K562 (cell line): ENCODE measurements around the gene NTPCR. TPM values are rescaled to one million over a fixed set of nuclear protein-coding genes. Genes with fewer than 3 reads are reported as not detected.
A peak's percentile ranks its signal among the peaks of the same experiment; 100 is the strongest.

Source experiments
- BCOR ChIP-seq: fragments of 450-650 bp; IDR thresholded peaks from 2 replicates; pipeline ENCODE4 v1.6.1; 2016
- CREM ChIP-seq: IDR thresholded peaks from 2 replicates; pipeline ENCODE4 v1.6.1; 2014; ENCODE audit warnings: antibody characterized with exemption, low read depth
- FOXK2 ChIP-seq, 2 experiments: fragments of 450-650 bp; IDR thresholded peaks in 1 of 2; conservative IDR thresholded peaks in 1 of 2; 2 replicates each; pipeline ENCODE4 v1.6.1; 2016; ENCODE audit warnings: low read depth in 2 of 2, mild to moderate bottlenecking in 1 of 2
- HNRNPH1 ChIP-seq: fragments of 200-400 bp; formaldehyde crosslinking; optimal IDR thresholded peaks from 2 replicates; pipeline ENCODE3; 2017; ENCODE audit warnings: low read depth, mild to moderate bottlenecking, low read length, moderate library complexity
- MAFF ChIP-seq: IDR thresholded peaks from 2 replicates; pipeline ENCODE4 v1.6.1; 2012; ENCODE audit warnings: low read length, improper control_type of control experiment
- NONO ChIP-seq, 2 experiments: fragments of 200-400 bp in 1 of 2; fragments of 450-650 bp in 1 of 2; formaldehyde crosslinking in 1 of 2; IDR thresholded peaks; 2 replicates each; pipeline ENCODE4 v1.6.1; 2017; ENCODE audit warnings: low read depth in 2 of 2, mild to moderate bottlenecking in 2 of 2, moderate library complexity in 2 of 2, low read length in 1 of 2
- PHTF2 ChIP-seq: fragments of 250-450 bp; sonication (Bioruptor Pico); IDR thresholded peaks from 2 replicates; pipeline ENCODE4 v1.5.0; 2021; ENCODE audit warnings: mild to moderate bottlenecking
- POLR3G ChIP-seq: IDR thresholded peaks from 2 replicates; pipeline ENCODE4 v1.6.1; 2011; ENCODE audit not compliant: insufficient read length, insufficient replicate concordance; ENCODE audit errors: extremely low read depth
- SAFB2 ChIP-seq: fragments of 200-400 bp; formaldehyde crosslinking; IDR thresholded peaks from 2 replicates; pipeline ENCODE4 v1.6.1; 2018; ENCODE audit warnings: borderline replicate concordance, low read length, low read depth, moderate library complexity; ENCODE audit not compliant: severe bottlenecking
- SREBF2 ChIP-seq: sonication (generic); formaldehyde crosslinking; IDR thresholded peaks from 2 replicates; pipeline ENCODE4 v1.4.0; 2020; ENCODE audit warnings: mild to moderate bottlenecking, missing genetic modification reagents
- ZNF175 ChIP-seq: fragments of 200-800 bp; sonication (Bioruptor generic); IDR thresholded peaks from 2 replicates; pipeline ENCODE4 v1.6.1; 2016; ENCODE audit warnings: low read depth, mild to moderate bottlenecking, missing genetic modification characterization, missing compliant biosample characterization
- ZNF311 ChIP-seq: fragments of 250-450 bp; sonication (Bioruptor Pico); IDR thresholded peaks from 2 replicates; pipeline ENCODE4 v1.4.0; 2020; ENCODE audit warnings: mild to moderate bottlenecking, moderate library complexity
- ZNF551 ChIP-seq: fragments of 250-450 bp; sonication (Bioruptor Pico); IDR thresholded peaks from 2 replicates; pipeline ENCODE4 v1.5.0; 2021; ENCODE audit warnings: mild to moderate bottlenecking, moderate library complexity
- ZNF695 ChIP-seq: fragments of 450-650 bp; formaldehyde crosslinking; IDR thresholded peaks from 2 replicates; pipeline ENCODE4 v1.4.0; 2020; ENCODE audit warnings: mild to moderate bottlenecking, moderate library complexity
- ZNF785 ChIP-seq: fragments of 250-450 bp; sonication (Bioruptor Pico); IDR thresholded peaks from 2 replicates; pipeline ENCODE4 v1.4.0; 2020; ENCODE audit warnings: mild to moderate bottlenecking
- polyA plus RNA-seq, 8 experiments: library from polyadenylated mRNA; depleted of rRNA in 4 of 8; stranded (reverse) in 5 of 8; unstranded in 3 of 8; fragments of >200 nt; fragmentation: Nextera tagmentation in 2 of 8; fragmentation: Illumina TruSeq in 1 of 8; extraction: Ambion mirVana in 2 of 8; extraction: Trizol in 1 of 8; gene quantifications; 2 replicates each; pipeline versions ENCODE4 v1.2.1 to v1.2.3, GENCODE V29; 2011 to 2014; ENCODE audit warnings: inconsistent platforms in 1 of 8, missing spikeins in 1 of 8
- total RNA-seq, 7 experiments: library from RNA; depleted of rRNA in 6 of 7; stranded (reverse); fragments of >200 nt in 6 of 7; fragmentation: Illumina TruSeq in 2 of 7; extraction: Trizol in 2 of 7; gene quantifications; 2 replicates each; pipeline versions ENCODE4 v1.2.1 to v1.2.3, GENCODE V29; 2011 to 2021; ENCODE audit warnings: low replicate concordance in 1 of 7
- TF ChIP-seq, protein P1 (sequence below): fragments of 250-450 bp; sonication (Bioruptor Pico); IDR thresholded peaks from 2 replicates; pipeline ENCODE4 v1.5.0; 2021; ENCODE audit warnings: mild to moderate bottlenecking, moderate library complexity
- TF ChIP-seq, protein P2 (sequence below): fragments of 250-450 bp; sonication (Bioruptor Pico); IDR thresholded peaks from 2 replicates; pipeline ENCODE4 v1.5.0; 2021
- TF ChIP-seq, protein P3 (sequence below): sonication (generic); formaldehyde crosslinking; IDR thresholded peaks from 2 replicates; pipeline ENCODE4 v1.8.0; 2022; ENCODE audit warnings: missing genetic modification reagents, mild to moderate bottlenecking, borderline replicate concordance
- TF ChIP-seq, protein P4 (sequence below): fragments of 450-650 bp; IDR thresholded peaks from 2 replicates; pipeline ENCODE4 v1.7.0; 2016; ENCODE audit warnings: borderline replicate concordance
- TF ChIP-seq, protein P5 (sequence below), 2 experiments: fragments of 450-650 bp; IDR thresholded peaks; 2 replicates each; pipeline ENCODE4 v1.6.1; 2016

Gene NTPCR
- total and polyA plus RNA-seq, 9 of the 15 experiments (the other 6 are each of a cell fraction or from before 2014, with no cell fraction given), result 19.3 to 105 (median 48.8) TPM

DNA sequence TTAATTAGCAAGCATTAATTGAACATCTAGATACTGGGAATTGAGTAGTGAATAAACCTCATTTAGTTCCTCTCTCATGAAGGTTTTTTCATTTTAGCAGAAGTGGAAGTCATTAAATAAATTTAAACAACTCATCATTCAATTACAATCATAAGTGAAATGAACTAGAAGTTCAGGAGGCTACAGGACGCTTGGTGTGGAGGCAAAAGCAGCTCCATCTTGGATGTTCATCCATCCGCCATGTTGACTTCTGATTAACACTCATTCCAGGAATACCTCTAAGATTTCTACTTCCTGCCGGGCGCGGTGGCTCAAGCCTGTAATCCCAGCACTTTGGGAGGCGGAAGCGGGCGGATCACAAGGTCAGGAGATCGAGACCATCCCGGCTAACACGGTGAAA lies 11.5 kb upstream of the NTPCR start (continued):
- TF ChIP-seq, protein P1, sequence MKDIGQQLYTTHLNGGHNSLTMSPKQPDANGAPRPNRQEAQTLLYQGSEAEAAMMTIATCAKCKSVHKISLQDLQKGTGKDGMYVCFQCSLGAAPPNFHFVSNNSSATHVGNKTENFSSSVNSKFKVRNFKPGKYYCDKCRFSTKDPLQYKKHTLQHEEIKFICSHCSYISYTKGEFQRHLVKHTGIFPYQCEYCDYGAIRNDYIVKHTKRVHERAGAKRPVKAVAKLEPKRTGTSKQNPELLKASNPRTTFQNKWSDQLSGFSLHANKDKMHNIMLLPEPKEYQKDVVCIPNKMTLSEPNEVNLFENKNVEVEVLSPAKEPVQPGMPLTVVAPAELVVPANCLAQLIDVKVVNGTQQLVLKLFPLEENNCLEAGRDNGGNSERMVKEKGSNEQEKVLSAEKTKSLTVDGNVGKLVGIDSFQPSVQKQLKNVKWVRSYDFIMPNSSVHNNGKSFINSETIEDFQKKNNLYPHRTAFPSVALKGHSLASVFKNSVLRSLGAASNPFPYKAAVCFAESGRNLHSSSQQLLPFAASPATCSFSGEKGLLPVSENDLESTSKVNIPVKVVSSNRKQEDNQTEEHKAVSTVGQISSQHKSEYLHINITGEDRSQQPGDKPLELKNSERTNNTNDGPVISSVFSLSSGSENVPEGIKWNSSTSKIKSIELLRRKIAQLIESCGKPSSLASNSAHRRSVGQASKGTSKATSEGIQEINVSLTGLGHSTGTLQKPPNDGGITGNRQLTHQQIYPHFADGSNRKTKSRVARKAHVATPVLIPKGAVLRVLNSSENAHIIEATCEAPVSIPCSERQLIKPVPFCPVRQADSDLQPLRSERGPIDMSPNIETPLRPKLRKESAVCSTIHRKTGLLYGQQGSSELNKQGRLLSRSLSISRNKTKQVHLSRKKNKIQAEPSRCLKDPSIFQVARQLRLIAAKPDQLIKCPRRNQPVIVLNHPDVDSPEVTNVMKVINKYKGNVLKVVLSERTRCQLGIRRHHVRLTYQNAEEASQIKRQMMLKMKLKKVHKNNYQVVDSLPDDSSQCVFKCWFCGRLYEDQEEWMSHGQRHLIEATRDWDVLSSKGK (CRISPR knock-in tag), result no peak
- TF ChIP-seq, protein P2, sequence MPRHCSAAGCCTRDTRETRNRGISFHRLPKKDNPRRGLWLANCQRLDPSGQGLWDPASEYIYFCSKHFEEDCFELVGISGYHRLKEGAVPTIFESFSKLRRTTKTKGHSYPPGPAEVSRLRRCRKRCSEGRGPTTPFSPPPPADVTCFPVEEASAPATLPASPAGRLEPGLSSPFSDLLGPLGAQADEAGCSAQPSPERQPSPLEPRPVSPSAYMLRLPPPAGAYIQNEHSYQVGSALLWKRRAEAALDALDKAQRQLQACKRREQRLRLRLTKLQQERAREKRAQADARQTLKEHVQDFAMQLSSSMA (CRISPR knock-in tag), result no peak
- no peak for TF ChIP-seq FOXK2 (conservative IDR thresholded peaks at IDR 0.05 in 1 of 2, IDR thresholded peaks at IDR 0.05 in 1 of 2; ENCODE audit: low read depth in 2 of 2)
- no peak for TF ChIP-seq SREBF2
- TF ChIP-seq MAFF, result no peak
- no peak; the same call in 1 of the 2 replicates for TF ChIP-seq ZNF311 (CRISPR knock-in tag)
- no peak for TF ChIP-seq POLR3G
- TF ChIP-seq ZNF175 (CRISPR knock-in tag), result peak; percentile 52; the same call in 1 of the 2 replicates
- TF ChIP-seq BCOR, result no peak
- TF ChIP-seq, protein P3, sequence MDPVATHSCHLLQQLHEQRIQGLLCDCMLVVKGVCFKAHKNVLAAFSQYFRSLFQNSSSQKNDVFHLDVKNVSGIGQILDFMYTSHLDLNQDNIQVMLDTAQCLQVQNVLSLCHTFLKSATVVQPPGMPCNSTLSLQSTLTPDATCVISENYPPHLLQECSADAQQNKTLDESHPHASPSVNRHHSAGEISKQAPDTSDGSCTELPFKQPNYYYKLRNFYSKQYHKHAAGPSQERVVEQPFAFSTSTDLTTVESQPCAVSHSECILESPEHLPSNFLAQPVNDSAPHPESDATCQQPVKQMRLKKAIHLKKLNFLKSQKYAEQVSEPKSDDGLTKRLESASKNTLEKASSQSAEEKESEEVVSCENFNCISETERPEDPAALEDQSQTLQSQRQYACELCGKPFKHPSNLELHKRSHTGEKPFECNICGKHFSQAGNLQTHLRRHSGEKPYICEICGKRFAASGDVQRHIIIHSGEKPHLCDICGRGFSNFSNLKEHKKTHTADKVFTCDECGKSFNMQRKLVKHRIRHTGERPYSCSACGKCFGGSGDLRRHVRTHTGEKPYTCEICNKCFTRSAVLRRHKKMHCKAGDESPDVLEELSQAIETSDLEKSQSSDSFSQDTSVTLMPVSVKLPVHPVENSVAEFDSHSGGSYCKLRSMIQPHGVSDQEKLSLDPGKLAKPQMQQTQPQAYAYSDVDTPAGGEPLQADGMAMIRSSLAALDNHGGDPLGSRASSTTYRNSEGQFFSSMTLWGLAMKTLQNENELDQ (CRISPR knock-in tag), result no peak
- no peak for TF ChIP-seq PHTF2 (CRISPR knock-in tag)
- TF ChIP-seq, protein P4, sequence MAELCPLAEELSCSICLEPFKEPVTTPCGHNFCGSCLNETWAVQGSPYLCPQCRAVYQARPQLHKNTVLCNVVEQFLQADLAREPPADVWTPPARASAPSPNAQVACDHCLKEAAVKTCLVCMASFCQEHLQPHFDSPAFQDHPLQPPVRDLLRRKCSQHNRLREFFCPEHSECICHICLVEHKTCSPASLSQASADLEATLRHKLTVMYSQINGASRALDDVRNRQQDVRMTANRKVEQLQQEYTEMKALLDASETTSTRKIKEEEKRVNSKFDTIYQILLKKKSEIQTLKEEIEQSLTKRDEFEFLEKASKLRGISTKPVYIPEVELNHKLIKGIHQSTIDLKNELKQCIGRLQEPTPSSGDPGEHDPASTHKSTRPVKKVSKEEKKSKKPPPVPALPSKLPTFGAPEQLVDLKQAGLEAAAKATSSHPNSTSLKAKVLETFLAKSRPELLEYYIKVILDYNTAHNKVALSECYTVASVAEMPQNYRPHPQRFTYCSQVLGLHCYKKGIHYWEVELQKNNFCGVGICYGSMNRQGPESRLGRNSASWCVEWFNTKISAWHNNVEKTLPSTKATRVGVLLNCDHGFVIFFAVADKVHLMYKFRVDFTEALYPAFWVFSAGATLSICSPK, result no peak
- TF ChIP-seq NONO (IDR thresholded peaks at IDR 0.05; ENCODE audit: low read depth in 2 of 2, low read length in 1 of 2), result no peak
- TF ChIP-seq ZNF551 (CRISPR knock-in tag), result no peak
- no peak for TF ChIP-seq ZNF785
- TF ChIP-seq HNRNPH1, result no peak
- TF ChIP-seq CREM, result no peak
- TF ChIP-seq, protein P5, sequence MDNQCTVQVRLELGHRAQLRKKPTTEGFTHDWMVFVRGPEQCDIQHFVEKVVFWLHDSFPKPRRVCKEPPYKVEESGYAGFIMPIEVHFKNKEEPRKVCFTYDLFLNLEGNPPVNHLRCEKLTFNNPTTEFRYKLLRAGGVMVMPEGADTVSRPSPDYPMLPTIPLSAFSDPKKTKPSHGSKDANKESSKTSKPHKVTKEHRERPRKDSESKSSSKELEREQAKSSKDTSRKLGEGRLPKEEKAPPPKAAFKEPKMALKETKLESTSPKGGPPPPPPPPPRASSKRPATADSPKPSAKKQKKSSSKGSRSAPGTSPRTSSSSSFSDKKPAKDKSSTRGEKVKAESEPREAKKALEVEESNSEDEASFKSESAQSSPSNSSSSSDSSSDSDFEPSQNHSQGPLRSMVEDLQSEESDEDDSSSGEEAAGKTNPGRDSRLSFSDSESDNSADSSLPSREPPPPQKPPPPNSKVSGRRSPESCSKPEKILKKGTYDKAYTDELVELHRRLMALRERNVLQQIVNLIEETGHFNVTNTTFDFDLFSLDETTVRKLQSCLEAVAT (IDR thresholded peaks at IDR 0.05), result no peak
- no peak for TF ChIP-seq ZNF695 (CRISPR knock-in tag)
- TF ChIP-seq SAFB2, result no peak
